HG02840 (cell line): ENCODE data around the gene TFE3.
A peak's percentile ranks its signal among the peaks of the same experiment; 100 is the strongest.
"Not testable (repeated sequence)": the region's sequence is repeated elsewhere in the genome, so short reads cannot be mapped to it uniquely, and the experiment has no call there.

Experiments
- ATAC-seq: cut with Tn5 transposase; IDR thresholded peaks from one replicate; pipeline ENCODE4 v1.9.1; 2021; ENCODE audit warnings: mild to moderate bottlenecking, moderate library complexity, moderate number of reproducible peaks; ENCODE audit not compliant: unreplicated experiment, low FRiP score

The TFE3 gene

DNA sequence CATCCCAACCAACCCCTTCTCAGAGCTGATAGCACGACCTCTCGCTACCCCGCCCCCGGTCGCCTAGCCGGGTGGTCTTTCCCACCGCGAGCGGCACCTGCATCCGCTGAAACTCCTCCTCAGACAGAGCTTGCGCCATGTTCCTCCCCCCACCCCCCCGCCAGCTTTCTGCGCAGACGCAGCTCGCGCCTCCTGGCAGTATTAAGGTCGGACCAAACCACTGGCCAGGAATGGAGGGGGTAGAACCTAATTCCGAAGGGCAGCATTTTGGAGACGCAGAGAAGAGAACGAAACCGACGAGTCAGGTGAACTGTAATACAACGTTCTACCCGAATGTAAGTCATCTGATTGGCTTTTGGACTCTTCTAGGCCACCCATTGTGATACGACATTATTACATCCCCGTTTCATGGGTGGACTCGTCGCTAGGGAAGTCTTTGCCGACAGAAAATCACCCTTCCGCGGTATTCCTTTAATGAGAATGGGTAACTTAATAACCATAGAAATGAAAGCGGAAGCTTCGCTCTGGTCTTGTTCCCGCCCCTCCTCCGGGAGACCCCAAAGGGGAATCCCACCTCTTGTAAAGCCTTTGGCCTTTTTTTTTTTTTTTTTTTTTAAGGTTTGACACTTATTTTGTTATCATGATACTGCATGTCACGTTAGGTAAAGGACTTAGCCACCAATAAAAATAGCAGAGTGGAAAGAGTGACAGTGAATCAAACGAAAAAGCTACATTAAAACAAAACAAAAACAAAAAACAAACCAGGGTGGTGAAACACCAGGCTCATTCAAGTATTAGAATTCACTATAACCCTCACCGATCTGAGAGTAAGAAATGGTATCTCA lies 40.8 kb downstream of the TFE3 start, which contains the start of gene GRIPAP1:
TSS of gene GRIPAP1 (minus strand) at position 174 of the 845 bp plus-strand sequence. CDS start at position 139, 35 bp downstream.
- ATAC-seq: peak; percentile 75

DNA sequence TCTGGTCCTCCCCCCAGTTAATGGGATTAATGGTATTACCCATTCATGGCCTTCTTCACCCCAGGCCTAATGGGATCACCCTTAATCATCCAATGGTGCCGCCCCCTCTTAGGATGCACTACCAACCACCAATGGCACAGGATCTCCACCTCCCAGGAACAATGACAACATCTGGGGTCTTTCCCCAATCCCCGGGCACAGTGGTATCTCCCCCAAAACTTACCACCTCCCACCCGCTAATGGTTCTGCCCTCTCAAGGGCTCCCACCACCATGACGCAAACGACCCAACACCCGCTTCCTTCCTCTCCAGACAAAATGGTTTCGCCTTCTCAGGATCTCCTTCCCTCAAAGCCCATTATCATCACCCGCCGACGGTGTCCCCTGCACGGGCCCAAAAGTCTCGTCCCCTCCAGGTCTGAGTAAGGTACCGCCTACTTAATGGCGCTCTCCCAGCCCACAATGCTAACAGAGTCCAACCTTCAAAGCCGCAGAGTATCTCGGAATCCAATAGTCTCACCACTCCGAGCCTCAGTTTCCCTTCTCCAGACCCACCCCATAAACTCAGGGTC lies 41.6 kb downstream of the TFE3 start:
- ATAC-seq: peak; percentile 20

DNA sequence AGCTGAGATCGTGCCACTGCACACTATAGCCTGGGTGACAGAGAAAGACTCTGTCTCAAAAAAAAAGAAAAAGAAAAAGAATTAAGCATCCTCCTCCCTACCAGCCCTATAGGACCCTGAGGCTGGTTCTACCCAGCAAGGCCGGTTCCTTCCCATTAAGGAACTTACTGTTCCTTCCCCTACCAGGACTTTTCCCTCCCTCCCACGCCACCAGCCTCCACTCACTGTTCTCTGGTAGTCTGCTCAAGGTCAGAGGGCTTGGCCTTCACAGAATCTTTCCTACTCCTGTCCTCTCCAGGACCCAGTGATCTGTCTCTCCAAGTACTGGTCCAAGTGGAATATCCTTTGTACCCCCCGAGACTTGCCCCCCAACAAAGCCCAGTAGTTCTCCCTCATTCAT lies 42.5 kb downstream of the TFE3 start:
- ATAC-seq: no peak

DNA sequence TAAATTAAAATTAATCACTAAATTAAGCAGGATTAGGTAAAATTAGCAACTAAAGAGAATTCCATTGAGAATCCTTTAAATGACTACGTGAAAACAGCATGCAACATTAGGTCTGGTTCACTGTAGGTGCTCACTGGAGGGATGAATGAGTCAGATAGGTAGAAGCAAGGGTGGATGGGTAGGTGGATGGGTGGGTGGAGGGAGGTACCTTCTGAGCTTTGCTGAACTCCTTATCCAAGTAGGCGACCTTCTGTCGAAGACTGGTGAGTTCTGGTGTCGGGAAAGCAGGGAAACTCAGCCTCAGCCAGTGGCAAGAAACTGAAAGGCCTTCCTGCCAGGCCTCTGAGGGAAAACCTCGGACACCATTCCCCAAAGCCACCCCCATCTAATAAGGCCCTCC lies 44.1 kb downstream of the TFE3 start:
- ATAC-seq: no peak

DNA sequence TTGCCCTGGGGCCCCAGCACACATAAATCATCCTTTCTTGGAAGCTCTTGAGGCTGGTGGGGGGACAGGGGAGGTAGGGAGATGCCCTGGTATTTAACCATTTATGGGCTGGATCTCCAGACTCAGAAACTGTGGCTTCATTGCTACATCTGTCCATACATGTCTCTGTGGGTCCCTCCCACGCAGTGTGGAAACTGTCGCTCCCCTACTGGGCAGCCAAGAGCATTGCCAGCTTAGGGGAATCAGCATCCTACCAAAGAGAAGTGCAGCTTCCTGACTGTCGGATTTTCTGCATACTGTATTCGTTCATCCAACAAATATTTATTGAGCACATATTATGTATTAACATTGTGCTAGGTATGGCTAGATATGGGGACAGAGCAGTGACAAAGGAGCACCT lies 44.8 kb downstream of the TFE3 start:
- no peak for ATAC-seq

DNA sequence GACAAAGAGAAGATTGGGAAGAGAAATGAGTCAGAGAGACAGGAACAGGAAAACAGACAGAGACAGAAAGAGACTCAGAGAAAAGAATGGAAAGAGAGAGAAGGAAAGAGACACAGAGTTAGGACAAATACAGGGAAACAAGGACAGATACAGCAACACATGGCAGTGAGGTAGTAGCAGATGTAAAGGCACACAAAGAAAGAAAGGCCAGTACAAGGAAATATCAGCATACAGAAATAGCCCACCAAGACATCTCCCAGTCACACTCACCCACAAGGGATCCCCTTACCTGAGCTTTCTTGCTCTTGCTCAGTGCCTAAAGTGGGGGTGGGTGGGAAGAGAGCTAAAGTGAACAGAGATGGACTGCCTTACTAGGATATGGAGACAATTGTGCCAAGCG lies 45.3 kb downstream of the TFE3 start:
- ATAC-seq: no peak

DNA sequence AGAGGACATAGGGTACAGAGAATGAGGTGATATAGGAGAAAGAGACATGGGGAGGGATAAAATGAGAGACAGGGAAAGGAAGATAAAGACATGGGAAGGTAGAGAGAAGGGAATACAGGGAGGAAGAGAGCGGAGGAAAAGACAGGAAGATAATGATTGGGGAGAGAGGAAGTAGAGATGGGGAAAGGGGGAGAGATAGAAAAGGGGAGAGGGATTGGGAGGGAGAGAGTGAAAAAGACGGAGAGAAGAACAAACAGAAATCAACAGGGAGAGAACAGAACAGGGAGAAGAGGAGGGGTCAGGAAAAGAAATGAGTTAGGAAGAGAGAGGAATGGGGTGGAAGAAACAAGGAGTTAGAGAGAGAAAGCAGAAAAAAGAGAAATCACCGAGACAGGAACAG lies 45.7 kb downstream of the TFE3 start:
- ATAC-seq: no peak

DNA sequence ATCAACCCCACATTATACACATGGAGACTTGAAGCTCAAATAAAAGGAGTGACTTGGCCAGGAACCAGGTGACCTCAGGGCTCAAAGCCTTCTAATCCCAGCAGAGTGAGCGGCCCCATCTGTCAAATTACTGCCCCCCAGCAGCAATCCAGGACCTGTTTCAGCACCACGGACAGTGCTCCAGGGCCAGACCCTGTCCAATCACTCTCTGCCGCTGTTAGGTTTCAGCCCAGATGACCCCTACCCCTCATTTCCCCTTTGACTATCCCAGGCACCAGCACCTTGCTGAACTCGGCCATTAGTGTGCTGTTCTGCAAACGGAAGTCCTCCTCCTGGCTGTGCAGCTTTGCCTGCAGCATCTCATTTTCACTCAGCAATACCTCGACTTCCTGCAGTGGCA lies 46.2 kb downstream of the TFE3 start:
- ATAC-seq: no peak

DNA sequence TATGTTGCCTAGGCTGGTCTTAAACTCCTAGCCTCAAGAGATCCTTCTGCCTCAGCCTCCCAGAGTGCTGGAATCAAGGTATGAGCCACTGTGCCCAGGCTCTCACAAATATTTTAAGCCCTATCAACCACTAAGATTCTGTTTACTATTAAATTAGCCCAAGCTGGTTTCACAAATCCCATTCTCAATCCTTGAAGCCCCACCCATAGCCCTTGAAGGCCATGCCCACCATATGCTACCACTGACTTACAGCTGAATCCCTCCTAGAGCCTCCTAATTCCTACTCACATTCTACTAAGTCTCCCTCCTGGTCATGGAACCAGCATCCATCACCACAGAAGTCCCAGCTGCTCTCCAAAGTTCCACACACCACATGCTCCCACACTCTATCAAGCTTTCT lies 50.8 kb downstream of the TFE3 start:
- no peak for ATAC-seq

DNA sequence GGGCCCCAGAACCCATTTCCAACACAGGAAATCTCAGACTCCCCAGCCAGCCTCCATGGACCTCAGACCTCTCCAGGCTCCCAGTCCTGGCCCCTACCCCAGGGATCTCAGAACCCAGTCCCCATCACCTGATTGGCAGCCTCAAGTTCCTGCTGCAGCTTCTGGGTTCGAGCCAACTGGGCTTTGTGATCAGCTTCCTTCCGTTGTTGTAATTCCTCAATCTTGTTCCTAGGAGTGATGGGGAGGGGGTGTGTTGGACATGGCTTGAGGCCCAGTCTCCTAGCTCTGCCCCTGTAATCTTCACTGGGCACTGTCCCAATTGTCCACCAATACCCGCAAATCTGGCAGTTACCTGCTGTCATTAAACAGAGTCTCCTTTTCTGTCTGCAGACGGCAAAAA lies 53.7 kb downstream of the TFE3 start:
- no peak for ATAC-seq

DNA sequence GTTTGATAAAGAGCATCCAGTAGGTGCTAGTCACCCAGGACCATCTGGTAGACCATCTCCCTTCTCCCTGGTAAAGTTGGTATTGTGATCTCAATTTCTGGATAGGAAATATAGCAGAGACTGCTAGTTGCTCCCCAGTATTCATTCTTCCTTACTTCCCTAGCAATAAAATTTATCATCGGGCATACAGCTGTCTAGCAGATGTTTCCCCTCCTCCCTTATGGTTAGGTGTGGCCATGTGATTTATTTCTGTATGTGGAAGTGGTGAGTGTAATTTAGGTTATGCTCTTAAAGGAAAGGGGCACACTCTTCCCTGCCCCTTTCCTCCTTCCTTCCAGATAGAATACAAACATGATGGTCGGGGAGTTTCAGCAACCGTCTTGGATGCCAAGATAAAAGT lies 59.3 kb downstream of the TFE3 start:
- ATAC-seq: no peak

DNA sequence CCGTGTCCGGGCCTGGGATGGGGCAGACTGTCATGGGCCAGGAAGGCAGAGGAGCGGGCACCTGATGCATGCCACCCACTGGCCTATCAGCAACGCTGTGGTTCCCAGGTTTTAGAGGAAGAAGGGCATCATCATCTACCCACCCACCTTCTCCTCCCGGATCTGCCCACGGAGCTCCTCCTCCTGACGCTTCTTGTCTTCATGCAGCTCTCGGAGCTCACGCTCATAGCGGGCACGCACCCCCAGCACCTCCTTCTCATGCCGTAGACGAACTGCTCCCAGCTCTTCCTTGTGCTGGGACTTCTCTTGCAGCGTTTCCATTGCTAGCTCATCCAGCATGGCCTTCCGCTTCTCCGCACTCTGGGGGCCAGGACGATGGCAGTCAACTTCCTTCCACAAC lies 60.1 kb downstream of the TFE3 start:
- ATAC-seq: no peak

DNA sequence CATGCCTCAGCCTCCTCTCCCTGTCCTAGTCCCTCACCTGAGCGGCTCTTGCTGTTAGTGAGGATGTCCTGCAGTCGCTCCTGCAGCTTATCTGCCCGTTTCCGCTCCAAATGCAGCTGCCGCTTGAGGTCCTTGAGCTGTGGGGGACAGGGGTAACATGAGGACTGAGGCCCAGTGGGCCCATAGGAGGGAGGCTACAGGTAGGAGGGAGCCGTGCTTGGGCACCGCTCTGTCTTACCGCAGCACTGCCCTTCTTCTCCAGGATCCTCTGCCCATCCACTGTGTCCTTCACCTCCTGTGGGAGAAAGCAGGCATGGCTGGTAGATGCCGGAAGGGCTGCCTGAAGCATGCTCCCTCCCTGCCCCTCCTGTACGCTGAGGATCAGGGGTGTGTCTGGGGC lies 62.0 kb downstream of the TFE3 start:
- no peak for ATAC-seq

DNA sequence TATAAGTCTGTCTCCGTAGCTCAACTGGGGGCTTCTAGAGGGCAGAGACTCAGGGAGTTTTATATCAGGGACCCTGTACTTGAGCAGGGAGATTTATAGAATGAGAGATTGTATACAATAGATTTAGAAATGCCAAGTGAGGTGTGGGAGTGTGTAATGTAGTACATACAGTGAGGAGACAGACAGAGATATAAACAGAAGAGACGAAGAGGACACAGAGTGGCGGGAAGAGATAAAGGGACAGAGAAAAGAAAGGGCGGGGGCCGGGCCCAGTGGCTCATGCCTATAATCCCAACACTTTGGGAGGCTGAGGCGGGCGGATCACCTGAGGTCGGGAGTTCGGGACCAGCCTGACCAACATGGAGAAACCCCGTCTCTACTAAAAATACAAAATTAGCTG lies 62.8 kb downstream of the TFE3 start:
- not testable (repeated sequence) for ATAC-seq
